ENCODE data around the gene NANS.
"Not testable (repeated sequence)": the region's sequence is repeated elsewhere in the genome, so short reads cannot be mapped to it uniquely, and the experiment has no call there.

DNA sequence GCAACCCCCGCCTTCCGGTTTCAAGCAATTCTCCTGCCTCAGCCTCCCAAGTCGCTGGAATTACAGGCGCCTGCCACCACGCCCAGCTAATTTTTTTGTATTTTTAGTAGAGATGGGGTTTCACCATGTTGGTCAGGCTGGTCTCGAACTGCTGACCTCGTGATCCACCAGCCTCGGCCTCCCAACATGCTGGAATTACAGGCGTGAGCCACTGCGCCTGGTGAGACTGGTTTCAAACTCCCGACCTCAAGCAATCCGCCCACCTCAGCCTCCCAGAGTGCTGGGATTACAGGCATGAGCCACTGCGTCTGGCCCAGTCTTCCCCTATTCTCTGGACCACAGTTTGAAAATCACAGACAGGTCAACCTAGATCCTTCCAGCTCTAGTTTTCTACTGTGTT lies 67.6 kb downstream of the NANS start:
- TF ChIP-seq CTCF, POLR2A (IDR thresholded peaks at IDR 0.05): not testable (repeated sequence)

Measured in thyroid gland (tissue), 4 donors.